Stimulated activated CD4-positive, alpha-beta T cell treated with anti-CD3 and anti-CD28 coated beads, Interleukin-12 subunit alpha, Interleukin-12 subunit beta, amount 100 ng/mL, for 48 hours (primary cell): ENCODE results near the gene KLK1.

ENCODE experiments used
- DNase-seq, 3 donors: peaks; one replicate each; pipeline ENCODE4 v3.0.0-alpha.2; 2020; ENCODE audit warnings: low read depth in 2 of 3, low spot score in 1 of 3

KLK1 gene

GRCh38 chr19:50823389-50824042 is at the start of gene KLK1:
Gene KLK1, minus strand, starts transcription at chr19:50823787. Its CDS starts 39 bp downstream, at chr19:50823748.
- no peak for DNase-seq

DNA sequence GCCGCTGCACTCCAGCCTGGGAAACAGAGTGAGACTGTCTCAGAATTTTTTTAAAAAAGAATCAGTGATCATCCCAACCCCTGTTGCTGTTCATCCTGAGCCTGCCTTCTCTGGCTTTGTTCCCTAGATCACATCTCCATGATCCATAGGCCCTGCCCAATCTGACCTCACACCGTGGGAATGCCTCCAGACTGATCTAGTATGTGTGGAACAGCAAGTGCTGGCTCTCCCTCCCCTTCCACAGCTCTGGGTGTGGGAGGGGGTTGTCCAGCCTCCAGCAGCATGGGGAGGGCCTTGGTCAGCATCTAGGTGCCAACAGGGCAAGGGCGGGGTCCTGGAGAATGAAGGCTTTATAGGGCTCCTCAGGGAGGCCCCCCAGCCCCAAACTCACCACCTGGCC is 49.5 kb upstream of the KLK1 start, which contains the start of gene KLK2:
Gene KLK2, plus strand, starts transcription at position 384 of the 400 bp plus-strand sequence. CDS start 35 bp downstream, outside the sequence.
- no peak for DNase-seq

- peak; percentile 9 to 21 (median 17) for DNase-seq
These were observed 47.0 kb upstream of the KLK1 start for GRCh38 chr19:50870417-50871089.

- DNase-seq = no peak
These were observed 45.9 kb upstream of the KLK1 start for GRCh38 chr19:50869479-50869878.

- no peak for DNase-seq
These were observed 38.1 kb upstream of the KLK1 start for GRCh38 chr19:50861496-50862286.

GRCh38 chr19:50861010-50861409 is 37.4 kb upstream of the KLK1 start:
- DNase-seq = no peak

GRCh38 chr19:50859849-50860248 is 36.3 kb upstream of the KLK1 start:
- no peak for DNase-seq

- DNase-seq = no peak
These were observed 35.3 kb upstream of the KLK1 start for GRCh38 chr19:50858886-50859285.

GRCh38 chr19:50857366-50857765 is 33.8 kb upstream of the KLK1 start:
- DNase-seq = no peak

DNA sequence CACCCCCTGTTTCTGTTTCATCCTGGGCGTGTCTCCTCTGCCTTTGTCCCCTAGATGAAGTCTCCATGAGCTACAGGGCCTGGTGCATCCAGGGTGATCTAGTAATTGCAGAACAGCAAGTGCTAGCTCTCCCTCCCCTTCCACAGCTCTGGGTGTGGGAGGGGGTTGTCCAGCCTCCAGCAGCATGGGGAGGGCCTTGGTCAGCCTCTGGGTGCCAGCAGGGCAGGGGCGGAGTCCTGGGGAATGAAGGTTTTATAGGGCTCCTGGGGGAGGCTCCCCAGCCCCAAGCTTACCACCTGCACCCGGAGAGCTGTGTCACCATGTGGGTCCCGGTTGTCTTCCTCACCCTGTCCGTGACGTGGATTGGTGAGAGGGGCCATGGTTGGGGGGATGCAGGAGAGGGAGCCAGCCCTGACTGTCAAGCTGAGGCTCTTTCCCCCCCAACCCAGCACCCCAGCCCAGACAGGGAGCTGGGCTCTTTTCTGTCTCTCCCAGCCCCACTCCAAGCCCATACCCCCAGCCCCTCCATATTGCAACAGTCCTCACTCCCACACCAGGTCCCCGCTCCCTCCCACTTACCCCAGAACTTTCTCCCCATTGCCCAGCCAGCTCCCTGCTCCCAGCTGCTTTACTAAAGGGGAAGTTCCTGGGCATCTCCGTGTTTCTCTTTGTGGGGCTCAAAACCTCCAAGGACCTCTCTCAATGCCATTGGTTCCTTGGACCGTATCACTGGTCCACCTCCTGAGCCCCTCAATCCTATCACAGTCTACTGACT is 31.2 kb upstream of the KLK1 start, which contains the start of gene KLK3:
Gene KLK3, plus strand, starts transcription at position 280 of the 775 bp plus-strand sequence. Its CDS starts 41 bp downstream, at position 321.
- no peak for DNase-seq

GRCh38 chr19:50851620-50852019 is 28.0 kb upstream of the KLK1 start:
- DNase-seq = no peak

- no peak for DNase-seq
These were observed 27.2 kb upstream of the KLK1 start for GRCh38 chr19:50850738-50851137.

- DNase-seq = no peak
These were observed 20.8 kb upstream of the KLK1 start for GRCh38 chr19:50844296-50844935.

GRCh38 chr19:50843701-50844221 is 20.2 kb upstream of the KLK1 start:
- DNase-seq = no peak

- DNase-seq = no peak
These were observed 19.6 kb upstream of the KLK1 start for GRCh38 chr19:50843205-50843604.

DNA sequence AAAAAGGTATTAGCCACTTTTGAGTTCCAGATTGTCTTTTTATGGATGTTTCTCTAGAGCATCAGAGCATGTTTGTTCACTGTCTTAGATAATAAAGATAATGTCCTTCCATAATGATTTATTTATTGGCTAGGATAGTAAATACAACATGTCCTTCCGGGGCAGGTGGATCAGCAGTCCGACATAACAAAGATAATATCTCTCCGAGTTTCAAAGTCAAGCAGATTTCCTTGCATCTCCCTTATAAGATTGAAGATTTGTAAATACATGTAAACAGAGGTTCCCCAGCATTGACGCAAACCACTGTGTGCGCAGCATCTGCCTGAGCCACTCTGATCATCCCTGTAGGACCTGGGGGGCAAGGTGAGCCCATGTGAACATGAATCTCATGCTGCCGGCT is 18.5 kb upstream of the KLK1 start:
- no peak for DNase-seq

GRCh38 chr19:50839712-50840655 is 16.4 kb upstream of the KLK1 start:
- no peak for DNase-seq

DNA sequence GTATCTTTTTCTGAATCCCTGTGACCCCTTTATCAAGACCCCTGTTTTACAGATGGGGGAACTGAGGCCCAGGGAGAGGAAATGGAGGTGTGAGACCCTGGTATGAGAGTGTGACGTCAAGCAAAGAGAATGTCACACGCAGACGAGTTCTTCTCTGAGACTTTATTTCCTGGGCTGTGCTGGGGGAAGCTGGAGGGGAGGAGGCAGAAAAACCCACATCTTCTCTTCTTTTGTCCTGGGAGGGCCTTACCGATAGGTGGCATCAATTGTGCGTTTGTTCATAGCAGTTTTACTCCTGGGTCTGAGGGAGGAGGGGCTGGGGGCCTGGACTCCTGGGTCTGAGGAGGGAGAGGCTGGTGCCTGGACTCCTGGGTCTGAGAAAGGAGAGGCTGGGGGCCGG is 14.7 kb upstream of the KLK1 start:
- no peak for DNase-seq

DNA sequence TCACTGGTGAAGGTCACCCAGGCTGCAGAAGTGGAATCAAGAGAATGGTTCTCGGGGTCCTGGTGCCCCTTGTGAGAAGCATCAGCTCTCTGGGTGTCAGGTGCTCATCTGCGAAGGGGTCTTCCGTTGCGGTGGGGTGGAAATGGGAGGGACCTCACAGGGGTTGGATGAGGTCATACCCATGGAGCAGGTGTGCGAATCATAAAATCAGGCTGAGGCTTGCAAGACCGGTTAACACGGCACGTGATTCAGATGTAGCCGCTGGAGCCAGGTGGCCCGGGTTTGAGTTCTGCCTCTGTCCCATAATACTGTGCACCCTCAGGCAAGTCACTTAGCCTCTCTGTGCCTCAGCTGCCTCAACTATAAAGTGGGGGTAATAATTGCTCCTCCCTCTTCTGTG is 13.7 kb upstream of the KLK1 start:
- DNase-seq = no peak
